ENCODE results near the gene TP73. TPM values are rescaled to one million over a fixed set of nuclear protein-coding genes. Genes with fewer than 3 reads are reported as not detected.

The TP73 gene
- total RNA-seq, 1 donor from 2014 or later: not detected

DNA sequence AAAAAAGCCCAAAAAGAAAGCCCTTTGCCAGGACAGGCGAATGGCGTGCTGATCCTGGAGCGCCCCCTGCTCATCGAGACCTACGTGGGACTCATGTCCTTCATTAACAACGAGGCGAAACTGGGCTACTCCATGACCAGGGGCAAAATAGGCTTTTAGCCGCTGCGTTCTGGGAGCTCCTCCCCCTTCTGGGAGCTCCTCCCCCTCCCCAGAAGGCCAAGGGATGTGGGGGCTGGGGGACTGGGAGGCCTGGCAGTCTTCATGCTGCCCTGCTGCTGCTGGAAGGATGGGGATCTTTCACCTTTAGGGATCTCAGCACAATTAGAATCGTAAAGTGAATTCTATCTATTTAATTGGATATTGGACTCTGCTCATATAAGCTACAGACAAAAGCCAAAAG, 23.9 kb upstream of the TP73 start:
- Mint-ChIP-seq H3K4me1 (ENCODE audit: unreplicated experiment) (peaks cover 11% of the 10 kb centered on the region), H3K9me3 (ENCODE audit: unreplicated experiment) (no peaks in the 10 kb centered on the region), H3K27ac (ENCODE audit: unreplicated experiment) (no peak overlapping the region), H3K4me3 (ENCODE audit: unreplicated experiment) (no peak overlapping the region), H3K27me3 (ENCODE audit: unreplicated experiment) (peaks cover 5% of the 10 kb centered on the region), H3K36me3 (ENCODE audit: low read depth, unreplicated experiment) (peaks cover 16% of the 10 kb centered on the region)
- DNase-seq (ENCODE audit: low spot score): no peak
- TF ChIP-seq, protein P1, sequence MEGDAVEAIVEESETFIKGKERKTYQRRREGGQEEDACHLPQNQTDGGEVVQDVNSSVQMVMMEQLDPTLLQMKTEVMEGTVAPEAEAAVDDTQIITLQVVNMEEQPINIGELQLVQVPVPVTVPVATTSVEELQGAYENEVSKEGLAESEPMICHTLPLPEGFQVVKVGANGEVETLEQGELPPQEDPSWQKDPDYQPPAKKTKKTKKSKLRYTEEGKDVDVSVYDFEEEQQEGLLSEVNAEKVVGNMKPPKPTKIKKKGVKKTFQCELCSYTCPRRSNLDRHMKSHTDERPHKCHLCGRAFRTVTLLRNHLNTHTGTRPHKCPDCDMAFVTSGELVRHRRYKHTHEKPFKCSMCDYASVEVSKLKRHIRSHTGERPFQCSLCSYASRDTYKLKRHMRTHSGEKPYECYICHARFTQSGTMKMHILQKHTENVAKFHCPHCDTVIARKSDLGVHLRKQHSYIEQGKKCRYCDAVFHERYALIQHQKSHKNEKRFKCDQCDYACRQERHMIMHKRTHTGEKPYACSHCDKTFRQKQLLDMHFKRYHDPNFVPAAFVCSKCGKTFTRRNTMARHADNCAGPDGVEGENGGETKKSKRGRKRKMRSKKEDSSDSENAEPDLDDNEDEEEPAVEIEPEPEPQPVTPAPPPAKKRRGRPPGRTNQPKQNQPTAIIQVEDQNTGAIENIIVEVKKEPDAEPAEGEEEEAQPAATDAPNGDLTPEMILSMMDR (IDR thresholded peaks at IDR 0.05; ENCODE audit: unreplicated experiment): no peak

DNA sequence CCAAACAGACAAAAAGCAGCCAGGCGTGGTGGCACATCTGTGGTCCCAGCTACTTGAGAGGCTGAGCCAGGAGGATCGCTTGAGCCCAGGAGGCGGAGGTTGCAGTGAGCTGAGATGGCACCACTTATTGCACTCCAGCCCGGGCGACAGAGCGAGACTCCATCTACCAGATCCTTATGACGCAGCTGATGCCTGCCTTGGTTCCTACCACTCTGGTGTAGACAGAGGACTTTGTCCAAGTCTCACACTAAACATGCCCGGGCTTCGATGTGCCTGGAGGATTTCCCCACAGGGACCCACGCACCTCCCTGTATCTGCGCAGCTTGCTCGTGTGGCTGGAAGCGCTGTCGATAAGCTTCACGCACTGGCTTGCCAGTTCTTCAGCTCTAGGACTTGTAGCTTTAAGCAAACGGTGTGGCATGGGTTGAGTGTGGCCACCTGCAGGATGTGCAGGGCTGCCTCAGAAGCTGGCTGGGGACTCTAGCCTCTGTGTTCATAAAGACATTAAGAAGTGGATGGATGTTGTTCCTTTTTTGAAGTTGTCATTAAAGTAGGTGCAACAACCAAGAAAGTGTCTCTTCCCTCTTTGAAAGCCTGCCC, 22.7 kb upstream of the TP73 start:
- DNase-seq (ENCODE audit: low spot score): no peak
- H3K4me1 Mint-ChIP-seq (ENCODE audit: unreplicated experiment): peaks cover 5% of the 10 kb centered on the region
- H3K9me3 Mint-ChIP-seq (ENCODE audit: unreplicated experiment): no peaks in the 10 kb centered on the region
- H3K27ac Mint-ChIP-seq (ENCODE audit: unreplicated experiment): no peak overlapping the region
- H3K36me3 Mint-ChIP-seq (ENCODE audit: low read depth, unreplicated experiment): peaks cover 22% of the 10 kb centered on the region
- peaks cover 1% of the 10 kb centered on the region for H3K27me3 Mint-ChIP-seq (ENCODE audit: unreplicated experiment)
- TF ChIP-seq, protein P1 (IDR thresholded peaks at IDR 0.05; ENCODE audit: unreplicated experiment): no peak
- no peak overlapping the region for H3K4me3 Mint-ChIP-seq (ENCODE audit: unreplicated experiment)

DNA sequence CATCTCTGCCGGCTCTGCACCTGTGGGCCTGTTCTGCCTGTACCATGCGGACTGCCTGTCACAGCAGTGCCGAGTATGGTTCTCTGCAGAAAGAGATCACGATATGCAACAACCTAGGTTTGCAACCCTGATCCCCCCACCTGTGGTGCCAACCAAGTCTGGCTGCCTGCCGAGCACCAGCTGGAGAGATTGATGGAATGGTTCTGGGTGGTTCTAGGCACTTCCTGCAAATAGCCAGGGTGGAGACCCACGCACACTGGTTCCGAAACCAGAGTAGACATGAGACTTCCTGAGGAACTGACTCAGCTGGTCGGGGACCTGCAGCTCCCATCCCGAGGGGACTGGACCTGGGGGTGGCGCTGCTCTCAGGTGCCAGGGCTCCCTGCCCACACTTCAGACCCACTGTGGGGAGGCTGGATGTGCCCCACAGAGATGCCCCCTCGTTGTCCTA, 22.1 kb upstream of the TP73 start:
- Mint-ChIP-seq H3K27me3 (ENCODE audit: unreplicated experiment) (peaks cover 1% of the 10 kb centered on the region), H3K36me3 (ENCODE audit: low read depth, unreplicated experiment) (peaks cover 23% of the 10 kb centered on the region), H3K9me3 (ENCODE audit: unreplicated experiment) (no peaks in the 10 kb centered on the region), H3K27ac (ENCODE audit: unreplicated experiment) (no peak overlapping the region), H3K4me1 (ENCODE audit: unreplicated experiment) (peaks cover 5% of the 10 kb centered on the region), H3K4me3 (ENCODE audit: unreplicated experiment) (no peak overlapping the region)
- TF ChIP-seq, protein P1 (IDR thresholded peaks at IDR 0.05; ENCODE audit: unreplicated experiment): no peak
- no peak for DNase-seq (ENCODE audit: low spot score)

DNA sequence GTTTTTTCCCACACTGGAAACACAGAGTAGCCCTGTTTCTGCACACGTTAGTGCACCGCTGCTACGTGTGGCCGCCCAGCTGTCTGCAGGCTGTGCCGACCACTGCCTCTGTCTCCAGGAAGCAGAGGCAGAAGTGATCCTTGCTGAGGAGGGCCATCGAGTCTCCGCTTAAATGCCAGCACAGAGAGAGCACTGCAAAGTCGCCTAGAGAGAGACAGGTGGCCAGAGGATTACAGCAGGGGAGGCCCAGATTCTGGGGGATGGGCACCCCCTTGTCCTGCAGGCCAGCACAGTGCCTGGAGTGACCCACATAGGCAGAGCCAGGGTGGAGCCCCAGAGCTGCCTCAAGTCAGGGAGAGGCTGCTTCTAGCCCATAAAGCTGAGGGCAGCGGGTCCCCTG, 21.4 kb upstream of the TP73 start:
- DNase-seq (ENCODE audit: low spot score): no peak
- Mint-ChIP-seq H3K4me1 (ENCODE audit: unreplicated experiment) (peaks cover 1% of the 10 kb centered on the region), H3K27me3 (ENCODE audit: unreplicated experiment) (peaks cover 1% of the 10 kb centered on the region), H3K27ac (ENCODE audit: unreplicated experiment) (no peak overlapping the region), H3K9me3 (ENCODE audit: unreplicated experiment) (no peaks in the 10 kb centered on the region), H3K36me3 (ENCODE audit: low read depth, unreplicated experiment) (peaks cover 26% of the 10 kb centered on the region), H3K4me3 (ENCODE audit: unreplicated experiment) (no peak overlapping the region)
- TF ChIP-seq, protein P1 (IDR thresholded peaks at IDR 0.05; ENCODE audit: unreplicated experiment): no peak

DNA sequence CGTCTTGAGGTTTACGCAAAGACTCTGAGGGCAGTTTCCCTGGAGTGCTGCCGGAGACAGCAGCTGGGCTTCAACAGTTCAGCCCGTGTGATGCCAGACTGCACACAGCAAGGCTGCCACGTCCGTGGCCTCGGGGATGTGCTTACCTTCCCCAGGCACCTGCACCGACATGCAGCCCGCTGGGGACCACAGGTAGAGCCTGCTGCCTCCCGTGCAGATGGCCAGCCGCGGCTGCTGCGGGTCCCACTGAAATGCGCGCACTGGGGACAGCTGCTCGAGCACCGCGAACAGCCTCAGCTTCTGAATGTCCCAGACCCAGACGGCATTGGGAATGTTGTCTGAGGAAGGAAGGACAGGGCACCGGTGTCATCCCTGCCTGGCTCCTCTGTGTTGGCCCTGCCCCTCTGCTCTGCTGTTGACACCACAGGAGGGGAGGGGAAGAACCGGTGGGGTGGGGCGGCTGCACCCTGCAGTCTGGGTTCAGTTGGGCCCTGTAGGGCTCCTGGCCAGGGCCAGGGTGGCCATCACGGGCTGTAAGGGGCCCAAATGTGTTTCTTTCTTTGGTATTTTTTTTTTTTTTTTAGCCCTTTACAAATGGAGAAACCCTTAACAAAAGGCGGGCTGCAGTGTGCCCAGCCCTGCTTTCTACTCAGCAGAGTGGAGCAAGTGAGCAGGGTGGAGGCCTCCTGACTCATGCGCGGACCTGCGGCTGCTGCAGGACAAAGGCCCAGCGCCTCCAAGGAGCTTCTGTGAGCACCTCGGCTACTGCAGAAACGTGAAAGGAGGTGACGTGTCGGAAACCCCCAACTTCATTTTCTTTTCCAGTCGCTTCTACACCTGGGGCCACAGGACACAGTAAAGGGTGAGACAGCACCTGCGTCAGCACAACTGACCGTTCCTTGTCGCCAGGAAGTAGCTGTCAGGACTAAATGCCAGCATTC, 20.7 kb upstream of the TP73 start:
- H3K9me3 Mint-ChIP-seq (ENCODE audit: unreplicated experiment): no peaks in the 10 kb centered on the region
- no peaks in the 10 kb centered on the region for H3K4me1 Mint-ChIP-seq (ENCODE audit: unreplicated experiment)
- TF ChIP-seq, protein P1 (IDR thresholded peaks at IDR 0.05; ENCODE audit: unreplicated experiment): no peak
- H3K27me3 Mint-ChIP-seq (ENCODE audit: unreplicated experiment): peaks cover 3% of the 10 kb centered on the region
- no peak overlapping the region for H3K4me3 Mint-ChIP-seq (ENCODE audit: unreplicated experiment)
- no peak overlapping the region for H3K27ac Mint-ChIP-seq (ENCODE audit: unreplicated experiment)
- no peak for DNase-seq (ENCODE audit: low spot score)
- peaks cover 31% of the 10 kb centered on the region for H3K36me3 Mint-ChIP-seq (ENCODE audit: low read depth, unreplicated experiment)

Measured in endothelial cell (in vitro differentiated cells).